OCI-M2 (cell line): ENCODE measurements around the gene ECE1.

ENCODE experiments used
- DNase-seq: peaks from one replicate; lab custom pipeline; 2025; ENCODE audit not compliant: unreplicated experiment; lab: John Stamatoyannopoulos, UW

ECE1 gene

DNA sequence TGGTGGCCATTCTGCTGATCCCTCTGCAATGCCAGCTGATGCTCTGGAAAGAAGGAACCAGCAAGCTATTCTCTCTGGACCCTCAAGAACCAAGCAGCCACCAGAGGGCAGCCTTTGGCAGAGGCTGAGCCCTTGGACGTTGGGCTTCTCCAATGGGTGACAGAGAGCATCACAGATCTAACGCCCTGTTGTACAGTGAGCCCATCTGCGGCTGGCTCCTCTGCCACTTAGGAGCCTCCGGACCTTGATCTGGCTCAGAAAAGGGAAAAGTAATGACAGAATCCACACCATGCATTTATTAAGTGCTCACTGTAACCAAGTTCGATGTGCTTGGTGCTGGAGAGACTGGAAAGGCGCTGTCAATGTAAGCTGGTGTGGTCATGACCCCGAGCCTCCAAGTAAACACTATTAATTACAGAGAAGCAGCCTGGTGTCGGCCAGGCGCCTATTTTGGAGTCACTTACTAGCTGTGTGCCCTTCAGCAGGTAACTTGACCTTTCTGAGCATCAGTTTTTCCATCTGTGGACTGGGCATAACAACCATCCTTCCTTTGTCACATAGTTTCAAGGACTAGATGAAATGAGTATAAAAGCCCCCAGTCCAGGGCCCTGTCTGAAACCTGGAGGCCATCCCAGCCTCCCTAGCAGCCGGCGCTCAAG, 34.9 kb downstream of the ECE1 start:
- DNase-seq, result peak; percentile 61

DNA sequence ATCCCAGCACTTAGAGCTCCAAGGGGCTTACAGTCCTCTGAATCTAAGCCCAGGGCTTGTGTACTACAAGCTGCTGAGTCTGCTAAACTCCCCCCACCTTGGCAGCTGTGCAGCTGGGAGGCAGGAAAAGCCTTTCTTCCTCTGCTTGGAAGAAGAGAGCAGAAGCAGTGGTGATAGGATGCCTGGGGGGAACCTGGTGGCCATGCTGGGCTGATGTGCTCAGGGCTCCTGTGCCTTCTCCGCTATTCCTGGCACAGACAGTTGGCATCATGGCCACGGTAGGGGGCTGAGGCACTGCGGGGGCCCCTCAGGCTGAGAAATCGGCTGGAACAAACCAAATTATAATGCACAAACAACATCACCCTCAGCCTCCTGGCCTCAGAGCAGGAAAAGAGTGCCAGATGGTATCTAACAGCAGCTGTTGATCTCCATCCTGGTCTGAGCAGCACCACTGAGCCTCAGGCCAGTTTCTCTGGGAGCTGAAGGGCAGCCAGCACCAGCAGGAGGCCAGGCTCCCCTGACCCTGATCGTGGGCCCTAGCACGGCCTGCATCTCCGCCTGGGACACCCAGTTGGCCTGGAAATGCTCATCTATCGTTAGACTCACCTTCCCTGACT, 35.8 kb downstream of the ECE1 start:
- no peak for DNase-seq

DNA sequence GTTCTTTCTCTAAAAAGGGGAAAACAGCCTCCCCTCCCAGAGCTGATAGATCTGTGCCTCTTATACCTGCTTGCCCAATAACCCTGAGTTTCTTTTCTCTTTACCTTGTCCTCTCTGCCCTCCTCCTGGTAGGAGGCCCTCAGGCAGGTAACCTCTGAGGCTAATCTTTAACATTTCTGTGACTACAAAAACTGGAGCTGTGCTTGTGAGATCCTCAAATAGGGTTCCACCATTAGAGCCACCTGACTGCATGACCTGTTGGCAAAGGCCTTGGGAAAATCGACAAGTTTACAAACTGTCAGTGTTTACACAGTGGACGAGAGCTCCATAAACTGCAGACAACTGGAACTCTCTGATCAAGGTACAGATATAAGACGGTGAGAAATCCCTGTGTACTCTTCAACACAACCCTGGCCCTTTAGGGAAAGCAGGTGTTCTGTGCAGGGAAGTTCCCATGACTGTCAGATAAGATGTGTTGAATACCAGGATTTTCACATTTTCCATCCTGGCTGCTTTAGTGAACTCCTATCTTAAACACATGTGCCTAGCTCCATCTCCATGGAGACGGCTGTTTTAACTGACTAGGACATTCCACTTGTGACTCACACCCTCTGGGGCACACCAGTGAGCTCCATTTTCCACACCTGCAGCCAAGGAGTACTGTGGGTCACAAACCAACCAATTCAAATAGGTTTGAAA, 38.3 kb downstream of the ECE1 start:
- DNase-seq, result no peak

DNA sequence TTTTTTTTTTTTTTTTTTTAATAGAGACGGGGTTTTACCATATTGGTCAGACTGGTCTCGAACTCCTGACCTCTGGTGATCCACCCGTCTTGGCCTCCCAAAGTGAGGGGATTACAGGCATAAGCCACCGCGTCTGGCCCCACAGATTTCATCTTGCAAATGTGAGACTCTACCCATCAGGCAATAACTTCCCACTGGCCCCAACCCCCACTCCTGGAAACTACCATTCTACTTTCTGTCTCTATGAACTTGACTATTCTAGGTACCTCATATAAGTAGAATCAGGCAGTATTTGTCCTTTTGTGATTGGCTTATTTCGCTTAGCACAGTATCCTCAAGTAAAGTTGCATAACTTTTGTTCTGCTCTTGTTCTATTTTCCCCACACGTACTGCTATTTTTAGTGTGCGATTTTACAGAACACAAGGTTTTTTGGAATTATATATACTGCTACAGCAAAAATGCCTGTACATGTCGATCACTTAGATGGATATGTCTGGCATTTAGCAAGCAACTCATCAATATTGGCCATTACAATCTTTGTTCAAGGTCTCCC, 40.2 kb downstream of the ECE1 start:
- DNase-seq, result no peak

DNA sequence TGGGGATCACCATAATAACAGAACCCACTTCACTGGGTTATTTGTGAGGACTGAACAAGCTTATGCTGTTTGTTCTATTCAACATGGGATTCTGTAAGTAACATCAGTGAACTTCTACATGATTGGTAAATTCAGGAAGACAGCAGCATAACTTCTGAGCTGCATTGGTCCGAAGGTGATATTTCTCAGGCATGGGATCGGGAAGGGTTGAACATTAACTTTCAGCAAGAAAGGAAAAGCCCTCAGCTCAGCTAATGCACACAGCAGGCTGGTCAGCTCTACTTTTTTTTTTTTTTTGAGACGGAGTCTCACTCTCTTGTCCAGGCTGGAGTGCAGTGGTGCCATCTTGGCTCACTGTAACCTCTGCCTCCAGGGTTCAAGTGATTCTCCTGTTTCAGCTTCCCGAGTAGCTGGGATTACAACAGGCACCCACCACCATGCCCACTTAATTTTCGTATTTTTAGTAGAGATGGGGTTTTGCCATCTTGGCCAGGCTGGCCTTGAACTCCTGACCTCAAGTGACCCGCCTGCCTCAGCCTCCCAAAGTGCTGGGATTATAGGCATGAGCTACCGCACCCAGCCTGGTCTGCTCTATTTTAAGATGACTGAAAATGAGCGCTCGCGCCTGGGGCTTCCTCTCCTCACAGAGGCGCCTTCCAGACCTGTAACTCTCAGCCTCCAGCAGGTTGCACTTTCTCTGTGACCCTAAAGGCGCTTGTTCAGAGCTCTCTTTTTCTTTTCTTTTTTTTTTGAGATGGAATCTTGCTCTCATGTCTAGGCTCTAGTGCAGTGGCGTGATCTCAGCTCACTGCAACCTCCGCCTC, 42.2 kb downstream of the ECE1 start:
- no peak for DNase-seq

DNA sequence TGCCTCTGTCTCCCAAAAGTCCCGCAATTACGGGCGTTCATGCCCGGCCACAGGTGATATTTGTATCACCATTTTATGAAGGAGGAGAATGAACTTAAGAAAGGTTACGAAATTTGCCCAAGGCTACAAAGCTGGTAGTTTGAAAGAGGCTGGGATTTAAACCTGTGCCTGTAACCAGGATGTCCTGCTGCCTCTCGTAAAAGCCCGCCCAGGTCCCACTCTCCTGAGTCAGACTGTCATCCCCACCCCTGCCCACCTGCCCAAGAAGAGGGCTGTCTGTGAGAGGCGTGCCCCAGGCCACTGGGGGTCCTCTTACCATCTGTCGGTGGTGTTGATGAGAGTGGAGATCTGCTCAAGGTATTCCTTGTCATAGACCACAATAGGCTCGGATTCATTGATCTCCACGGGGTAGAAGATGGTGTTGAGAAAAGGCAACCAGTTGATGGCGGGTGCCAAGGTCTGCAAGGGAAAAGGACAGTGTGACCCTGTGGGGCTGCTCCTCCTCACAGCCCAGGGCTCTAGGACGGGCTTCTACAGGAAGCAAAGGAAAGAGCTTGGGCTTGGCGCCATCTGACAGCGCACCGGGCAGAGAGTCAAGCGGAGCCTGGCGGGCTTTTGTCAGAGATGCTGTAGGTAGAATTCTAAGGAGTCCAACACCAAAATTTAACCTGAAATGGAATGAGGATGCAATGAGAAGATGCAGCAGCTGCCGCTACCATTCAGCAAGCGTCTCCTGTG, 43.2 kb downstream of the ECE1 start:
- no peak for DNase-seq

DNA sequence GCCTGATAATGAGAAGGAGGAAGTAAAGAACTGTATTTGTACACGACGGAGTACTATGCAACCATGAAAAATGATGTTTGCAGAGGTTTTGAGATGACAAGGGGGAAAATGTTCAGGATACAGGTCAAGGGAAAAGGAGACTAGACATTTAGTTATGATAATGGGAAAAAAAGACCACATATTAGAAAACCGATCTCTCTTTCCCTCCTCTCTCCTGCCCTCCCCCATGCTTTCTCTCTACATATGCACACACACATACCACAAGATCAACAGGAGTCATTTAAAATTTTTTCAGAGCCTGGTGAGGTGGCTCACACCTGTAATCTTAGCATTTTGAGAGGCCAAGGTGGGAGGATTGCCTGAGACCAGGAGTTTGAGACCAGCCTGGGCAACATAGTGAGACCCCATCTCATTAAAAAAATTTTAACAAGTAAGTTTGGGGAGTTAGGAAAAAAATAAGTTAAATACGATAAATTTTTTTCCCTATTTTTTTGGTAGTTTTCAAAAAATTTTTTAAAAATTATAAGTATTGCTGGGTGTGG, 44.5 kb downstream of the ECE1 start:
- DNase-seq, result no peak

DNA sequence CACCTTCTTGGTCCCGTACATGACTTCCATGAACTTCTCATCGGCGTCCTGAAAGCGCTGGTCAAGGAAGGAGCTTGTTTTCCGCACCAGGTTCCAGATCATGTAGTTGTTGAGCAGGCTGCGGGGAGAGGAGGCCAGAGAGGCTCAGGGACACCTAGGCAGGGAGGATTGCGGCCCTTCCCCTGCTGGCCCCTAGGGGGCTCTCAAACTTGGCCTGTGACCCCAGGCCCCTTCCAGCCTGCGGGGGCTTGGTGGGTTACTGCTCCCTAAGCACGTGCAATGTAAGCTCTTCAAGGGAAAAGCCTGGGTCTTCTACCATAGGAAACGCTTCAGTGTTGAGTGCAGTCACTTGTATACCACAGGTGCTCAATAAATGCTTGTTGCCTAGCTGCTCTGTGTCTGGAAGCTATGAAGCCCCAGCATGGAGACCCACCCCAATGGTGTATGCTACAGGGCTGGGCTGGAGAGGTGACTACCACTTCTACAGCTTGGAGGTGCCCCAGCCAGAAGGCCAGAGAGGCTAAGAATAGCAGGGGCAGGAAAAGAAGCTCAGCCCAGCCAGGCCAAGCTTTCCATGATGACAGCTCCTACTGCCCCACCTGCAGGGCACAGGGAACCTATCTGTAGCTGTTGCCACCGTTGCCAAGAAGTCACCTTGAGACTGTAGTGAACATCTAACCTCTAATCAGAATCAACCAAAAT, 45.1 kb downstream of the ECE1 start:
- no peak for DNase-seq

DNA sequence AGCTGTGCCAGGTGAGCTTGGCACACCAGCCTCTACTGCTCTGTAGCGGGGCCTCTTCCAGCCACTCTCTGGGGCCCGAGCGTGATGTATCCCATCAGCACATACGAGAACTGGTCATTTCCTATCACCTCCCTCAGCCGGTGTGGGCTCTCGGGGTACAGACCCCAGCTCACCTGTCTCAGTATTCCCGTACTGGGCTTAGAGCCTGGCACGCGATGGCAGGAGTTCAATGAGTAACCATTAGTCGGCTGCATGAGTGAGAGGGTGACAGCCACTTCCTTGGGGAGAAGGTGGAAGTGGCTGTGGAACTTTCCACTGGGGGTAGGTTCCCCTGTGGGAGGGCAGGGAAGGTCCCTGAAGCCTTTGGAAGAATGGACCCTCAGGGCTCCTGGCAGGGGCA, 46.1 kb downstream of the ECE1 start:
- no peak for DNase-seq

DNA sequence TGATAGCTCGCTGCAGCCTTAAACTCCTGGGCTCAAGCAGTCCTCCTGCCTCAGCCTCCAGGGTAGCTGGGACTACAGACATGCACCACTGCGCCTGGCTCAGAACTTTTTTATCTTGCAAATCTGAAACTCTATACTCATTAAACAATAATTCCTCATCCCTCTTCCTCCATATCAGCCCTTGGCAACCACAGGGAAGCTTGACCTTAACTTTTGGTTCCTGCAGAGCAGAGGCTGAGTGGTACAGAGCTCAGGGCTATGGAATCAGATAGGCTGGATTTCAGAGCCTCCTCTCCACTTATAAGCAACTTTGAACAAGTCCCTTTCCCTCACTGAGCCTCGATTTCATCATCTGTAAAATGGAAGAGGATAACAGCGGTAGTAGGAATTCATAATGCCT, 47.4 kb downstream of the ECE1 start:
- DNase-seq, result no peak

DNA sequence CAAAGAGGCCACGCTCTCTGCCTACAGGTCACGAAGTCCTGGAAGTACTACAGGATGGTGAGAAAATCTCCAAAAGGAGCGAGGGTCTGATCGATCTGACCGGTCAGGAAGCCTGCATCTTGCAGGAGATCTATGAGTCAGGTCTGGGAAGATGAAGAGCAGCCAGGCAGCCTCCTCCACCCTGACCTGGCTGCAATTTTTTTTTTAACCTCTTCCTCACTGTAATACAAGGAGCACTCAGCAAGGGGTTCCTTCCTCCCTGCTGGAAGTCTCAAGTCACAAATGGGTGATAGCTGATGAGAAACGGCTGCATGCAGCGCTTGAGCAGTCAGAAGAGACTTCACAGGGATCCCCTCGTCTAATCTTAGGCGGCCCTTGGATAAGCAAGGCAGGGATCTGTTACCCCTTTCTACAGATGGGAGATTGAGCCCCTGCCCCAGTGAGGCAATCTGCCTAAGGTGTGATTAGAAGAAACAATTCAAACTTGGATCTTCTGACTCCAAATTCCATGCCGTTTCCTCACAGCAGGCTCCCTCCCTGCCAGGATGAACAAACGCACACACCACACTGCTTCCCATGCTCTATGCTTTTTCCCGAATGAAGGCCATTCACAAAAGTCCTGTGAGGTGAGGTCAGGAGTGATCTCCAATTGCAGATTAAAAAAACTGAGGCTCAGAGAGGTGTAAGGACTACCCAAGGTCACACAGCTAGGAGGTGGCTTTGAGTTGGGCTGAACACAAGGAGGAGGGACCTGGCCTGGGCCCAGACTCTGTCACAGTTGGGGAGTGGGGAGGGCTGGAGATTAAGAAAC, 48.3 kb downstream of the ECE1 start:
- no peak for DNase-seq

DNA sequence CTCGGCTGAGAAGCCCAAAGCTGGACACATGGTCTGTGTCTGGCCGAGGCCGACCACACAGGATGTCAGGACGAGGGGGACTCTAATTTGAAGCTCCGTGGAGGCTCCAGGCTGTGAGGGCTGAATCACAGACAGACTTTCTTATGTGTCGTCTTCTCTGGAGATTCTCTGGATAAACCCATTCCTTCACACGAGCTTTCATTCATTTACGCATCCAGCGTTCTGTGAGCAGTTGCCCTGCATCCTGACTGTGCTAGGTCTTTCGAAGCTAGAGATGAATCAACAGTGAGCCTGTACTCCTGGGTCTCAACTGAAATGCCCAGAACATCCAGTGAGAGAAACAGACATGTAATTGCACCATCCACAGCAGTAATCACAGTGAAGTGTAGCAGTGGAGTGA, 49.6 kb downstream of the ECE1 start:
- no peak for DNase-seq

DNA sequence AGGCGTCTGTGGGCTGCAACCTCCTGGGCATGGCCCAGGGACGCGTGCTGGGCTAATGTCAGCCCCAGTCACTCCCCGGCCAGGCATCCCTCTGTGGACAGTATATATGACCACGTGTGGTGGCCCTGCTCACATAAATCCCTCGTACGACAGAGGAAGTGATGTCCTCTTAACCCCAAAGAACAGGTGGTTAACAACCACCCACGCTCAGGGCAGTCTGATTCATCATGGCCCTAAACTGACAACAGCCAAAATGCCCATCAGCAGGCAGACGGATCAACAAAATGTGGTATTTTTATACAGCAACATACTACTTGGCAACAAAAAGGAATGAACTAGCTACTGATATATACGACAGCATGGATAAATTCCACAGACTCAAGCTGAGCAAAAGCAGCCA, 51.0 kb downstream of the ECE1 start:
- DNase-seq, result no peak

DNA sequence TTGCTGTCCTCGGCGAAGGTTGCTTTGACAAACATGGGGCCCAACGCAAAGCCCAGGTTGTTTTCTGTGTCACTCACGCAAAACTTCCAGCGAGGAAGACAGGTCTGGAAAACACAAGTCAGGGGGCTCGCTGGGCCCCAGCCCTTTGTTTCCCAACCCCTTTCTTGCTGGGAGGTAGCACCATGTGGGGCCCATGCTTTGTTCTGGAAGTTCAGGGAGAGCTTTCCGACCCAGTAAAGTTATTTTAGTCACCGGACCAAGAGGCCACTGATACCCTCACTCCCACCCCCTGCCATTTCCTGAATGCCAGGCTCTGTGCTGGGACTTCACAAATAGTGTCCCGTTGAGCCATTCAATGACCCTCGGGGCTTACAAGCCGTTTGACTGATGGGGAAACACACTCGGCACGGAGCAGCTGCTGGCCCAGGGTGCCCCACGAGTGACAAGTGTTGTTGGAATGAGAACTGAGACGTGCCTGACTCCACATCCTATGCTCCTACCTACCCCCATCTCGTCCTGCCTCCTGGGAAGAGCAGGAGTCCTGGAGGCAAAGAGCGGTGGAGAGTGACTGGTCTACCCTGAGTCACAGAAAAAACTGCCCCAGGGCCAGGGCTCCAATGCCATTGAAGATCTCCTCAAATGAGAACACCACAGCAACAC, 52.0 kb downstream of the ECE1 start:
- DNase-seq, result no peak

DNA sequence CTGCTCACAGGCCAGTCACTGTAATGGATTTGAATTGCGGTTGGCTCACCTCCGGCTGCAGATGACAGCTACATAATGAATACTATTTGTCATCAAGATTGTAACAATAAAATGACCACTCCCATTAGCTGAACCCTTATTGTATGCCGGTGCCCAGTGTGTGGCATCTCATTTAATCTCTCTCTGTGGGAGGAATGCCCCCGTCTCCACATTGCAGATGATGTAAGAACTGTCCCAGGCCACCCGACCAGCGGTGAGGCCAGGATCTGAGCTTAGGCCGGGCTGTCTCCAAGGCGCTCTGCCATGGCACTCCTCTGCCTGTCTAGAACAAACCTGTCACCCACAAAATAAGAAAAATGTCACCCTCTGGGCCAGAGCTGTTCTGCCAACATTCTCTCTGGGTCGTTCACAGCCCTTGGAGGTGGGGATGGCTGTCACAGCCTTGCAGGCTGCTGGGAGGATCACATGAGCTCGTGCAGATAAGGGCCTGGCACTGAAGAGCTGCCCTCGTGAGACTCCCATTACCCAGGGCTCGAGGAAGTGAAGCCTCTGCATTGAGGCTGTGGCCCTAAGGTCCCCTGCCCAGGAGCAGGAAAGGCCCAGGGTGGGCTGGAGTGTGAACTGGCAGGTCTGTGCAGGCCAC, 52.7 kb downstream of the ECE1 start:
- DNase-seq, result no peak

DNA sequence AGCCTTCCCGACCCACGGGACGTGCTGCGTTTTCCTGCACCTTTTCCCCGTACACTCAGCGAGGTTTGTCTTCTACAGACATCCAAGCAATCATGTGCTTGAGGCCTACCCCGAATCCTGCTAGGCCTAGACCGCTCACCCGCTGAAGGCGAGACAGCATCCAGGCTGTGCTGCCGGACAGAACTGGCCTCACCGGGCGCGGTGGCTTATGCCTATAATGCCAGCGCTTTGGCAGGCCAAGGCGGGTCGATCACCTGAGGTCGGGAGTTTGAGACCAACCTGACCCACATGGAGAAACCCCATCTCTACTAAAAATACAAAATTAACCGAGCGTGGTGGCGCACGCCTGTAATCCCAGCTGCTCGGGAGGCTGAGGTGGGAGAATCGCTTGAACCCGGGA, 54.1 kb downstream of the ECE1 start:
- no peak for DNase-seq

DNA sequence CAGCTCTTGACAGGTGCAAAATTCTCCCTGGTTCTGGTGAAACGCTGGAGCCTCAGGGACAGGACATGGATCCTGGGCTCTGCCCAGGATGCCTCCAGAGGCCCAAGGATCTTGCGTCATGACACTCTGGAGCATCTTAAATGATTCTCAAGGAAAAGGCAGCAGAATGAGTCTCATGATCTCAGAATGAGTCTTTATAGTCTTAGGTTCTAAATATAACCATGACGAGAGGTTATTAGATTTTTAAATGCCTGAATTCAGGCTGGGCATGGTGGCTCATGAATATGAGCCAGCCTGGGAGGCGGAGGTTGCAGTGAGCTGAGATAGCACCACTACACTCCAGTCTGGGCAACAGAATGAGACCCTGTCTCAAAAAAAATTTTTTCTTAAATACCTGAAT, 55.5 kb downstream of the ECE1 start:
- DNase-seq, result no peak

DNA sequence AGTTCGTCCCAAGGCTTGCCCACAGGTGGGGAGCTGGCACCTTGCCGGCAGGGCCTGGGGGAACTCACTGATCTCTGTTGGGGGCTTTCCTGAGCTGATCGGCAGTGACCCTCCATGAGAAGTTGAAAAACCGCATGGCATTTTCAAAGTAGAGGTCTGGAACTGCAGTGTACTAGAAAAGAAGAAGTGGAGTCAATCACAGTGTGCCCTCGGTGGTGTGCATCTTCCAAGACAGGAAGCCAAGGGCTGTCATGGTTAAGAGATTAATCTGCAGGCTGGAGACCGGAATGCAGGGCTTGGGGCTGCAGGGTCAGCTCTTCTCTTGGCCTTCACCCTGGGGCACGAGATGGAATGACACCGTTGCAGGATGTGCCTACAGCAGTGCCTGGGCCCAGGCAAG, 56.8 kb downstream of the ECE1 start:
- DNase-seq, result no peak
